HepG2 (cell line): Measurements from ENCODE around the gene COX10.
"Not testable (repeated sequence)": the region's sequence is repeated elsewhere in the genome, so short reads cannot be mapped to it uniquely, and the experiment has no call there.

Experiments
- EP300 ChIP-seq, 3 experiments: sonication (generic) in 1 of 3; formaldehyde crosslinking in 1 of 3; IDR thresholded peaks; 2 replicates each; pipeline versions ENCODE4 v1.5.1 to v1.6.1; 2011 to 2020; ENCODE audit warnings: low read depth in 2 of 3, low read length in 2 of 3, borderline replicate concordance in 1 of 3, improper control_type of control experiment in 1 of 3, mild to moderate bottlenecking in 1 of 3, missing genetic modification reagents in 1 of 3, moderate library complexity in 1 of 3
- ESRRA ChIP-seq: sonication (generic); formaldehyde crosslinking; IDR thresholded peaks from 2 replicates; pipeline ENCODE4 v1.5.1; 2020; ENCODE audit warnings: mild to moderate bottlenecking, low read depth, missing genetic modification reagents
- MAZ ChIP-seq, 2 experiments: sonication (generic) in 1 of 2; formaldehyde crosslinking in 1 of 2; IDR thresholded peaks; 2 replicates each; pipeline versions ENCODE4 v1.5.0 to v1.6.1; 2012 to 2020; ENCODE audit warnings: low read depth in 2 of 2, mild to moderate bottlenecking in 2 of 2, borderline replicate concordance in 1 of 2, improper control_type of control experiment in 1 of 2, low read length in 1 of 2, missing genetic modification reagents in 1 of 2, moderate library complexity in 1 of 2
- NBN ChIP-seq: fragments of 450-650 bp; conservative IDR thresholded peaks from 2 replicates; pipeline ENCODE4 v1.6.1; 2017
- ZNF777 ChIP-seq: sonication (generic); formaldehyde crosslinking; IDR thresholded peaks from 2 replicates; pipeline ENCODE4 v1.4.0; 2020; ENCODE audit warnings: missing genetic modification reagents
- TF ChIP-seq, protein P1 (sequence below), 2 experiments: IDR thresholded peaks; 2 replicates each; pipeline ENCODE4 v1.6.1; 2011 to 2012; ENCODE audit warnings: low read length in 2 of 2, borderline replicate concordance in 1 of 2, low read depth in 1 of 2, mild to moderate bottlenecking in 1 of 2, moderate library complexity in 1 of 2
- TF ChIP-seq, protein P2 (sequence below): sonication (generic); formaldehyde crosslinking; IDR thresholded peaks from 2 replicates; pipeline ENCODE4 v1.4.0; 2020; ENCODE audit warnings: missing genetic modification reagents, mild to moderate bottlenecking, borderline replicate concordance
- TF ChIP-seq, protein P3 (sequence below): sonication (generic); formaldehyde crosslinking; IDR thresholded peaks from 2 replicates; pipeline ENCODE4 v1.9.0; 2021; ENCODE audit warnings: missing genetic modification reagents, borderline replicate concordance
- TF ChIP-seq, protein P4 (sequence below): sonication (generic); formaldehyde crosslinking; IDR thresholded peaks from 2 replicates; pipeline ENCODE4 v1.5.0; 2020; ENCODE audit warnings: mild to moderate bottlenecking, missing genetic modification reagents, moderate library complexity

DNA sequence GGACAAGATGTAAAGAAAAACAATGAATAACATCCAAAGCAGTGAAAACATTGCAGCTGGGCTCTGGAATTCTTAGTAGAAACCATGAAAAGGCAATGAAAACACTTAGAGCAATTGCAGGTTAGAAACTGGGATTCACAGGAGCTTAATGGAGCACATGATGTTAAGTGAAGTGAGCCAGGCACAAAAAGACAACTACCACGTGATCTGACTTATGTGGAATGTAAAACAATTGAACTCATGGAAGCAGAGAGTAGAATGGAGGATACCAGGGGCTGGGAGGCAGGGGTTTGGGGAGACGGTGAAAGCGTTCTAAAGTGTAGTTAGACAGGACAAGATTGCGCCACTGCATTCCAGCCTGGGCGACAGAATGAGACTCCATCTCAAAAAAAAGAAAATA lies 170.0 kb downstream of the COX10 start:
- not testable (repeated sequence) for TF ChIP-seq EP300 (IDR thresholded peaks at IDR 0.05; ENCODE audit: low read depth in 2 of 2, low read length in 2 of 2); EP300 (CRISPR knock-in tag; IDR thresholded peaks at IDR 0.05; ENCODE audit: borderline replicate concordance); ESRRA (CRISPR knock-in tag); ZNF777; NBN; MAZ (IDR thresholded peaks at IDR 0.05; ENCODE audit: borderline replicate concordance, low read depth, low read length); MAZ (CRISPR knock-in tag; IDR thresholded peaks at IDR 0.05; ENCODE audit: low read depth)
- TF ChIP-seq, protein P1, sequence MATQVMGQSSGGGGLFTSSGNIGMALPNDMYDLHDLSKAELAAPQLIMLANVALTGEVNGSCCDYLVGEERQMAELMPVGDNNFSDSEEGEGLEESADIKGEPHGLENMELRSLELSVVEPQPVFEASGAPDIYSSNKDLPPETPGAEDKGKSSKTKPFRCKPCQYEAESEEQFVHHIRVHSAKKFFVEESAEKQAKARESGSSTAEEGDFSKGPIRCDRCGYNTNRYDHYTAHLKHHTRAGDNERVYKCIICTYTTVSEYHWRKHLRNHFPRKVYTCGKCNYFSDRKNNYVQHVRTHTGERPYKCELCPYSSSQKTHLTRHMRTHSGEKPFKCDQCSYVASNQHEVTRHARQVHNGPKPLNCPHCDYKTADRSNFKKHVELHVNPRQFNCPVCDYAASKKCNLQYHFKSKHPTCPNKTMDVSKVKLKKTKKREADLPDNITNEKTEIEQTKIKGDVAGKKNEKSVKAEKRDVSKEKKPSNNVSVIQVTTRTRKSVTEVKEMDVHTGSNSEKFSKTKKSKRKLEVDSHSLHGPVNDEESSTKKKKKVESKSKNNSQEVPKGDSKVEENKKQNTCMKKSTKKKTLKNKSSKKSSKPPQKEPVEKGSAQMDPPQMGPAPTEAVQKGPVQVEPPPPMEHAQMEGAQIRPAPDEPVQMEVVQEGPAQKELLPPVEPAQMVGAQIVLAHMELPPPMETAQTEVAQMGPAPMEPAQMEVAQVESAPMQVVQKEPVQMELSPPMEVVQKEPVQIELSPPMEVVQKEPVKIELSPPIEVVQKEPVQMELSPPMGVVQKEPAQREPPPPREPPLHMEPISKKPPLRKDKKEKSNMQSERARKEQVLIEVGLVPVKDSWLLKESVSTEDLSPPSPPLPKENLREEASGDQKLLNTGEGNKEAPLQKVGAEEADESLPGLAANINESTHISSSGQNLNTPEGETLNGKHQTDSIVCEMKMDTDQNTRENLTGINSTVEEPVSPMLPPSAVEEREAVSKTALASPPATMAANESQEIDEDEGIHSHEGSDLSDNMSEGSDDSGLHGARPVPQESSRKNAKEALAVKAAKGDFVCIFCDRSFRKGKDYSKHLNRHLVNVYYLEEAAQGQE (IDR thresholded peaks at IDR 0.05; ENCODE audit: borderline replicate concordance in 1 of 2, low read depth in 1 of 2, low read length in 2 of 2): not testable (repeated sequence)
- TF ChIP-seq, protein P2, sequence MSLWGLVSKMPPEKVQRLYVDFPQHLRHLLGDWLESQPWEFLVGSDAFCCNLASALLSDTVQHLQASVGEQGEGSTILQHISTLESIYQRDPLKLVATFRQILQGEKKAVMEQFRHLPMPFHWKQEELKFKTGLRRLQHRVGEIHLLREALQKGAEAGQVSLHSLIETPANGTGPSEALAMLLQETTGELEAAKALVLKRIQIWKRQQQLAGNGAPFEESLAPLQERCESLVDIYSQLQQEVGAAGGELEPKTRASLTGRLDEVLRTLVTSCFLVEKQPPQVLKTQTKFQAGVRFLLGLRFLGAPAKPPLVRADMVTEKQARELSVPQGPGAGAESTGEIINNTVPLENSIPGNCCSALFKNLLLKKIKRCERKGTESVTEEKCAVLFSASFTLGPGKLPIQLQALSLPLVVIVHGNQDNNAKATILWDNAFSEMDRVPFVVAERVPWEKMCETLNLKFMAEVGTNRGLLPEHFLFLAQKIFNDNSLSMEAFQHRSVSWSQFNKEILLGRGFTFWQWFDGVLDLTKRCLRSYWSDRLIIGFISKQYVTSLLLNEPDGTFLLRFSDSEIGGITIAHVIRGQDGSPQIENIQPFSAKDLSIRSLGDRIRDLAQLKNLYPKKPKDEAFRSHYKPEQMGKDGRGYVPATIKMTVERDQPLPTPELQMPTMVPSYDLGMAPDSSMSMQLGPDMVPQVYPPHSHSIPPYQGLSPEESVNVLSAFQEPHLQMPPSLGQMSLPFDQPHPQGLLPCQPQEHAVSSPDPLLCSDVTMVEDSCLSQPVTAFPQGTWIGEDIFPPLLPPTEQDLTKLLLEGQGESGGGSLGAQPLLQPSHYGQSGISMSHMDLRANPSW (CRISPR knock-in tag): not testable (repeated sequence)
- TF ChIP-seq, protein P3, sequence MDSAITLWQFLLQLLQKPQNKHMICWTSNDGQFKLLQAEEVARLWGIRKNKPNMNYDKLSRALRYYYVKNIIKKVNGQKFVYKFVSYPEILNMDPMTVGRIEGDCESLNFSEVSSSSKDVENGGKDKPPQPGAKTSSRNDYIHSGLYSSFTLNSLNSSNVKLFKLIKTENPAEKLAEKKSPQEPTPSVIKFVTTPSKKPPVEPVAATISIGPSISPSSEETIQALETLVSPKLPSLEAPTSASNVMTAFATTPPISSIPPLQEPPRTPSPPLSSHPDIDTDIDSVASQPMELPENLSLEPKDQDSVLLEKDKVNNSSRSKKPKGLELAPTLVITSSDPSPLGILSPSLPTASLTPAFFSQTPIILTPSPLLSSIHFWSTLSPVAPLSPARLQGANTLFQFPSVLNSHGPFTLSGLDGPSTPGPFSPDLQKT: not testable (repeated sequence)
- TF ChIP-seq, protein P4, sequence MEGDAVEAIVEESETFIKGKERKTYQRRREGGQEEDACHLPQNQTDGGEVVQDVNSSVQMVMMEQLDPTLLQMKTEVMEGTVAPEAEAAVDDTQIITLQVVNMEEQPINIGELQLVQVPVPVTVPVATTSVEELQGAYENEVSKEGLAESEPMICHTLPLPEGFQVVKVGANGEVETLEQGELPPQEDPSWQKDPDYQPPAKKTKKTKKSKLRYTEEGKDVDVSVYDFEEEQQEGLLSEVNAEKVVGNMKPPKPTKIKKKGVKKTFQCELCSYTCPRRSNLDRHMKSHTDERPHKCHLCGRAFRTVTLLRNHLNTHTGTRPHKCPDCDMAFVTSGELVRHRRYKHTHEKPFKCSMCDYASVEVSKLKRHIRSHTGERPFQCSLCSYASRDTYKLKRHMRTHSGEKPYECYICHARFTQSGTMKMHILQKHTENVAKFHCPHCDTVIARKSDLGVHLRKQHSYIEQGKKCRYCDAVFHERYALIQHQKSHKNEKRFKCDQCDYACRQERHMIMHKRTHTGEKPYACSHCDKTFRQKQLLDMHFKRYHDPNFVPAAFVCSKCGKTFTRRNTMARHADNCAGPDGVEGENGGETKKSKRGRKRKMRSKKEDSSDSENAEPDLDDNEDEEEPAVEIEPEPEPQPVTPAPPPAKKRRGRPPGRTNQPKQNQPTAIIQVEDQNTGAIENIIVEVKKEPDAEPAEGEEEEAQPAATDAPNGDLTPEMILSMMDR: not testable (repeated sequence)
